ENCODE results near the gene MAJIN.
A peak's percentile ranks its signal among the peaks of the same experiment; 100 is the strongest.

MAJIN gene

GRCh38 chr11:65017937-65018336 is 46.0 kb upstream of the MAJIN start:
- Histone ChIP-seq H3K9ac (ENCODE audit: low read depth, low read length, poor library complexity) (no peak overlapping the region), H4K91ac (ENCODE audit: low read depth, low read length, poor library complexity) (no peak overlapping the region), H3K18ac (ENCODE audit: low read length) (no peak overlapping the region), H3K79me1 (ENCODE audit: low read depth, low read length) (peaks cover 13% of the 10 kb centered on the region), H3K36me3 (replicated peaks in 1 of 2; ENCODE audit: control insufficient read depth in 2 of 2, insufficient read depth in 2 of 2, low read length in 2 of 2) (peaks cover 38 to 48% of the 10 kb centered on the region in 2 donors), H3K27me3 (ENCODE audit: control insufficient read depth in 3 of 3, insufficient read depth in 3 of 3, low read depth in 1 of 3, low read length in 3 of 3) (no peaks in the 10 kb centered on the region), H2AFZ (ENCODE audit: low read length) (no peak overlapping the region), H2BK12ac (ENCODE audit: low read length) (no peak overlapping the region), H3K4me2 (ENCODE audit: insufficient read depth, low read length, poor library complexity, severe bottlenecking) (no peak overlapping the region), H2BK120ac (ENCODE audit: low read depth, low read length) (no peak overlapping the region), H2BK5ac (ENCODE audit: low read length) (no peak overlapping the region), H3K27ac (replicated peaks; ENCODE audit: low read length) (no peak overlapping the region), H3K9me3 (replicated peaks in 1 of 2; ENCODE audit: control insufficient read depth in 2 of 2, insufficient read depth in 1 of 2, low read depth in 1 of 2, low read length in 2 of 2) (peaks cover 0 to 8% of the 10 kb centered on the region in 2 donors), H3K14ac (ENCODE audit: low read length) (peak overlapping the region; percentile 12), H3K4ac (ENCODE audit: low read length) (no peak overlapping the region), H2BK15ac (ENCODE audit: low read length) (no peak overlapping the region), H3K23ac (ENCODE audit: low read depth, low read length, poor library complexity) (peak overlapping the region; percentile 80), H4K8ac (ENCODE audit: low read depth, low read length) (no peak overlapping the region), H2AK5ac (ENCODE audit: low read depth, low read length) (no peak overlapping the region), H3K4me1 (ENCODE audit: control insufficient read depth in 2 of 2, insufficient read depth in 1 of 2, low read depth in 1 of 2, low read length in 2 of 2) (peaks cover 0 to 2% of the 10 kb centered on the region in 2 donors), H3K4me3 (ENCODE audit: low read length in 2 of 2) (no peak overlapping the region)
- no peak for DNase-seq (ENCODE audit: low spot score)
- no CpG with 5 or more reads among the region's 6 CpGs for WGBS, 2 donors (ENCODE audit: extremely low coverage in 2 of 2, insufficient read length in 2 of 2, insufficient replicate concordance in 1 of 2)

DNA sequence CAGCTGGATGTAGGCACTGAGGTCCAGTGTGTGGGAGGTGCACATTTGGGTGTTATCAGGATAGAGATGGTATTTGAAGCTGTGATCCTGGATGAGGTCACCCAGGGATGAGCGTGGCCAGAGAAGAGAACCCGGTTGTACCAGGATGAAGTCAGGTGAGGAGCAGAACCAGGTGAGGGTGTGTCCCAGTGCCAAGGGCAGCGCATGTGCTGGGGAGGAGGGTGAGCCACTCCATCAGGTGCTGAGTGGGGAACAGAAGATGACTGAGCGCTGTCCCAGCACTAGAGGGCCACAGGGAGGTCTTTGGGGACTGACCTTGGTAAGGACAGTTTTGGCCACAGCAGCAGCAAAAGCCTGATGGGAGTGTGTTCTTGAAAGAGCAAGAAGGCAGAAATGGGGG is 44.8 kb upstream of the MAJIN start:
- H3K23ac ChIP-seq (ENCODE audit: low read depth, low read length, poor library complexity) = no peak overlapping the region
- no peak overlapping the region for H3K4ac ChIP-seq (ENCODE audit: low read length)
- H2BK5ac ChIP-seq (ENCODE audit: low read length) = no peak overlapping the region
- H2BK12ac ChIP-seq (ENCODE audit: low read length) = peak overlapping the region; percentile 7
- no peak overlapping the region for H3K14ac ChIP-seq (ENCODE audit: low read length)
- no peak overlapping the region for H3K27ac ChIP-seq (replicated peaks; ENCODE audit: low read length)
- H3K36me3 ChIP-seq (replicated peaks in 1 of 2; ENCODE audit: control insufficient read depth in 2 of 2, insufficient read depth in 2 of 2, low read length in 2 of 2) = peaks cover 36 to 46% of the 10 kb centered on the region in 2 donors
- no CpG with 5 or more reads among the region's 4 CpGs for WGBS, 2 donors (ENCODE audit: extremely low coverage in 2 of 2, insufficient read length in 2 of 2, insufficient replicate concordance in 1 of 2)
- no peak overlapping the region for H3K18ac ChIP-seq (ENCODE audit: low read length)
- H2BK15ac ChIP-seq (ENCODE audit: low read length) = no peak overlapping the region
- peaks cover 0 to 8% of the 10 kb centered on the region in 2 donors for H3K9me3 ChIP-seq (replicated peaks in 1 of 2; ENCODE audit: control insufficient read depth in 2 of 2, insufficient read depth in 1 of 2, low read depth in 1 of 2, low read length in 2 of 2)
- H3K4me2 ChIP-seq (ENCODE audit: insufficient read depth, low read length, poor library complexity, severe bottlenecking) = no peak overlapping the region
- no peak overlapping the region for H2BK120ac ChIP-seq (ENCODE audit: low read depth, low read length)
- H3K4me1 ChIP-seq (ENCODE audit: control insufficient read depth in 2 of 2, insufficient read depth in 1 of 2, low read depth in 1 of 2, low read length in 2 of 2) = peaks cover 0 to 2% of the 10 kb centered on the region in 2 donors
- no peak overlapping the region for H3K9ac ChIP-seq (ENCODE audit: low read depth, low read length, poor library complexity)
- H3K27me3 ChIP-seq (ENCODE audit: control insufficient read depth in 3 of 3, insufficient read depth in 3 of 3, low read depth in 1 of 3, low read length in 3 of 3) = no peaks in the 10 kb centered on the region
- no peak overlapping the region for H2AFZ ChIP-seq (ENCODE audit: low read length)
- H4K91ac ChIP-seq (ENCODE audit: low read depth, low read length, poor library complexity) = no peak overlapping the region
- peak overlapping the region in 1 of 2 donors; percentile 10 for H3K4me3 ChIP-seq (ENCODE audit: low read length in 2 of 2)
- no peak overlapping the region for H4K8ac ChIP-seq (ENCODE audit: low read depth, low read length)
- H3K79me1 ChIP-seq (ENCODE audit: low read depth, low read length) = peaks cover 13% of the 10 kb centered on the region
- no peak overlapping the region for H2AK5ac ChIP-seq (ENCODE audit: low read depth, low read length)
- no peak for DNase-seq (ENCODE audit: low spot score)

DNA sequence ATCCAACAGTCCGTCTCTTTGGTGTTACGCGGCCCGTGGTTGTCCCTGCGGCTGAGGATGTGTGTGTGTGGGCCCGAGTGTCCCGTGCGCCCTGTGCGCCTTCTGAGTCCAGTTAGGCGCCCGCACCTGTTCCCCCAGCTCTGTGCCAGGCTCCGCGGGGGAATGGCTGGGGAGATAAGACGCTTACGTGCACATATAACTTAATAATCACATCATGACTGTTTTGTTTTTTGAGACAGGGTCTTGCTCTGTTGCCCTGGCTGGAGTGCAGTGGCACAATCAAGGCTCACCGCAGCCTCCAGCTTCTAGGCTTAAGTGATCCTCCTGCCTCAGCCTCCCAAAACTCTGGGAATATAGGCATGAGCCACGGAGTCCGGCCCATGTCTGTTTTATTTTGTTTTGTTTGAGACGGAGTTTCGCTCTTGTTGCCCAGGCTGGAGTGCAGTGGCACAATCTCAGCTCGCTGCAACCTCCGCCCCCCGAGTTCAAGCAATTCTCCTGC is 42.9 kb upstream of the MAJIN start:
- Histone ChIP-seq H3K27ac (replicated peaks; ENCODE audit: low read length) (peak overlapping the region; percentile 95), H3K9me3 (replicated peaks in 1 of 2; ENCODE audit: control insufficient read depth in 2 of 2, insufficient read depth in 1 of 2, low read depth in 1 of 2, low read length in 2 of 2) (peaks cover 0 to 8% of the 10 kb centered on the region in 2 donors), H3K36me3 (replicated peaks in 1 of 2; ENCODE audit: control insufficient read depth in 2 of 2, insufficient read depth in 2 of 2, low read length in 2 of 2) (peaks cover 22 to 31% of the 10 kb centered on the region in 2 donors), H2BK12ac (ENCODE audit: low read length) (peak overlapping the region; percentile 73), H3K9ac (ENCODE audit: low read depth, low read length, poor library complexity) (peak overlapping the region; percentile 88), H3K79me1 (ENCODE audit: low read depth, low read length) (peaks cover 11% of the 10 kb centered on the region), H3K14ac (ENCODE audit: low read length) (peak overlapping the region; percentile 94), H2BK15ac (ENCODE audit: low read length) (no peak overlapping the region), H3K27me3 (ENCODE audit: control insufficient read depth in 3 of 3, insufficient read depth in 3 of 3, low read depth in 1 of 3, low read length in 3 of 3) (no peaks in the 10 kb centered on the region), H2BK120ac (ENCODE audit: low read depth, low read length) (peak overlapping the region; percentile 81), H3K4me2 (ENCODE audit: insufficient read depth, low read length, poor library complexity, severe bottlenecking) (peak overlapping the region; percentile 99), H4K8ac (ENCODE audit: low read depth, low read length) (peak overlapping the region; percentile 23), H3K23ac (ENCODE audit: low read depth, low read length, poor library complexity) (peak overlapping the region; percentile 70), H4K91ac (ENCODE audit: low read depth, low read length, poor library complexity) (no peak overlapping the region), H3K4me1 (ENCODE audit: control insufficient read depth in 2 of 2, insufficient read depth in 1 of 2, low read depth in 1 of 2, low read length in 2 of 2) (peaks cover 0 to 2% of the 10 kb centered on the region in 2 donors), H3K18ac (ENCODE audit: low read length) (peak overlapping the region; percentile 96), H3K4ac (ENCODE audit: low read length) (no peak overlapping the region), H2AK5ac (ENCODE audit: low read depth, low read length) (peak overlapping the region; percentile 99), H3K4me3 (ENCODE audit: low read length in 2 of 2) (peak overlapping the region; percentile 72 to 97), H2AFZ (ENCODE audit: low read length) (peak overlapping the region; percentile 99), H2BK5ac (ENCODE audit: low read length) (peak overlapping the region; percentile 100)
- DNase-seq (ENCODE audit: low spot score) = no peak
- WGBS, 2 donors (ENCODE audit: extremely low coverage in 2 of 2, insufficient read length in 2 of 2, insufficient replicate concordance in 1 of 2) = no CpG with 5 or more reads among the region's 23 CpGs

GRCh38 chr11:65013888-65014725 is 42.2 kb upstream of the MAJIN start, which contains the start of gene ARL2:
ARL2 (plus strand) TSS chr11:65014160; CDS start chr11:65014208, 48 bp downstream.
- Histone ChIP-seq H2BK15ac (ENCODE audit: low read length) (peak within 1 kb of the TSS; percentile 71), H2BK5ac (ENCODE audit: low read length) (peak within 1 kb of the TSS; percentile 100), H3K14ac (ENCODE audit: low read length) (peak within 1 kb of the TSS; percentile 94), H3K27ac (replicated peaks; ENCODE audit: low read length) (peak within 1 kb of the TSS; percentile 97), H4K8ac (ENCODE audit: low read depth, low read length) (peak within 1 kb of the TSS; percentile 74), H3K4me2 (ENCODE audit: insufficient read depth, low read length, poor library complexity, severe bottlenecking) (peak within 1 kb of the TSS; percentile 99), H3K23ac (ENCODE audit: low read depth, low read length, poor library complexity) (peak within 1 kb of the TSS; percentile 70), H3K4me3 (ENCODE audit: low read length in 2 of 2) (peak within 1 kb of the TSS; percentile 72 to 97), H3K36me3 (replicated peaks in 1 of 2; ENCODE audit: control insufficient read depth in 2 of 2, insufficient read depth in 2 of 2, low read length in 2 of 2) (peaks cover 20 to 26% of the 10 kb centered on the region in 2 donors), H3K4ac (ENCODE audit: low read length) (no peak within 1 kb of the TSS), H2AFZ (ENCODE audit: low read length) (peak within 1 kb of the TSS; percentile 99), H2BK12ac (ENCODE audit: low read length) (peak within 1 kb of the TSS; percentile 73), H3K9ac (ENCODE audit: low read depth, low read length, poor library complexity) (peak within 1 kb of the TSS; percentile 89), H3K27me3 (ENCODE audit: control insufficient read depth in 3 of 3, insufficient read depth in 3 of 3, low read depth in 1 of 3, low read length in 3 of 3) (no peaks in the 10 kb centered on the region), H3K9me3 (replicated peaks in 1 of 2; ENCODE audit: control insufficient read depth in 2 of 2, insufficient read depth in 1 of 2, low read depth in 1 of 2, low read length in 2 of 2) (peaks cover 0 to 8% of the 10 kb centered on the region in 2 donors), H3K79me1 (ENCODE audit: low read depth, low read length) (peaks cover 10% of the 10 kb centered on the region), H2AK5ac (ENCODE audit: low read depth, low read length) (peak within 1 kb of the TSS; percentile 99), H4K91ac (ENCODE audit: low read depth, low read length, poor library complexity) (no peak within 1 kb of the TSS), H2BK120ac (ENCODE audit: low read depth, low read length) (peak within 1 kb of the TSS; percentile 95), H3K18ac (ENCODE audit: low read length) (peak within 1 kb of the TSS; percentile 98), H3K4me1 (ENCODE audit: control insufficient read depth in 2 of 2, insufficient read depth in 1 of 2, low read depth in 1 of 2, low read length in 2 of 2) (peaks cover 0 to 2% of the 10 kb centered on the region in 2 donors)
- peak; percentile 93 for DNase-seq (ENCODE audit: low spot score)
- no CpG with 5 or more reads among the region's 96 CpGs for WGBS, 2 donors (ENCODE audit: extremely low coverage in 2 of 2, insufficient read length in 2 of 2, insufficient replicate concordance in 1 of 2)
